GM12878 (cell line): ENCODE results near the gene HSD17B4. TPM values are rescaled to one million over a fixed set of nuclear protein-coding genes. Genes with fewer than 3 reads are reported as not detected.

Experiments
- BHLHE40 ChIP-seq, 2 experiments: fragments of 450-650 bp in 1 of 2; IDR thresholded peaks; 2 replicates each; pipeline ENCODE4 v1.6.1; 2011 to 2017; ENCODE audit warnings: low read depth in 2 of 2, borderline replicate concordance in 1 of 2, improper control_type of control experiment in 1 of 2, low read length in 1 of 2, mild to moderate bottlenecking in 1 of 2
- BMI1 ChIP-seq: fragments of 450-650 bp; IDR thresholded peaks from 2 replicates; pipeline ENCODE4 v1.6.1; 2016; ENCODE audit warnings: mild to moderate bottlenecking, moderate library complexity, borderline replicate concordance
- CBX5 ChIP-seq: sonication (generic); IDR thresholded peaks from 2 replicates; pipeline ENCODE4 v1.6.1; 2016; ENCODE audit warnings: low read depth, moderate library complexity, mild to moderate bottlenecking, inconsistent platforms
- E2F4 ChIP-seq: IDR thresholded peaks from 2 replicates; pipeline ENCODE4 v1.6.1; 2012; ENCODE audit warnings: low read depth, low read length, improper control_type of control experiment
- E4F1 ChIP-seq: fragments of 450-650 bp; IDR thresholded peaks from 2 replicates; pipeline ENCODE4 v1.6.1; 2018; ENCODE audit warnings: borderline replicate concordance, mild to moderate bottlenecking; ENCODE audit not compliant: partially characterized antibody
- FOS ChIP-seq: IDR thresholded peaks from 3 replicates; pipeline ENCODE4 v1.6.1; 2011; ENCODE audit warnings: borderline replicate concordance; ENCODE audit not compliant: insufficient read length; ENCODE audit errors: extremely low read depth
- FOXK2 ChIP-seq: fragments of 450-650 bp; IDR thresholded peaks from 2 replicates; pipeline ENCODE4 v1.6.1; 2017; ENCODE audit warnings: mild to moderate bottlenecking, moderate library complexity
- IKZF1 ChIP-seq: fragments of 450-650 bp; conservative IDR thresholded peaks from 2 replicates; pipeline ENCODE4 v1.6.1; 2017; ENCODE audit warnings: antibody characterized with exemption, mild to moderate bottlenecking
- JUND ChIP-seq: IDR thresholded peaks from 2 replicates; pipeline ENCODE4 v1.6.1; 2012; ENCODE audit warnings: low read depth, mild to moderate bottlenecking, low read length, improper control_type of control experiment, moderate library complexity
- MEF2A ChIP-seq: IDR thresholded peaks from 2 replicates; pipeline ENCODE4 v1.6.1; 2011; ENCODE audit warnings: low read depth, mild to moderate bottlenecking, low read length, moderate library complexity; ENCODE audit not compliant: insufficient read depth
- NFYA ChIP-seq: IDR thresholded peaks from 2 replicates; pipeline ENCODE4 v1.6.1; 2011; ENCODE audit warnings: low read depth, mild to moderate bottlenecking, low read length, improper control_type of control experiment, borderline replicate concordance
- PKNOX1 ChIP-seq: fragments of 450-650 bp; IDR thresholded peaks from 2 replicates; pipeline ENCODE4 v1.6.1; 2016; ENCODE audit warnings: mild to moderate bottlenecking
- RELB ChIP-seq: fragments of 450-650 bp; IDR thresholded peaks from 2 replicates; pipeline ENCODE4 v1.6.1; 2017; ENCODE audit warnings: low read depth, mild to moderate bottlenecking, moderate library complexity
- SP1 ChIP-seq: IDR thresholded peaks from one replicate; pipeline ENCODE4 v1.6.1; 2011; ENCODE audit warnings: low read depth, low read length
- SUZ12 ChIP-seq: fragments of 200-600 bp; sonication (generic); IDR thresholded peaks from one replicate; pipeline ENCODE4 v1.6.1; 2018; ENCODE audit warnings: antibody characterized with exemption, mild to moderate bottlenecking; ENCODE audit not compliant: unreplicated experiment
- TBL1XR1 ChIP-seq: IDR thresholded peaks from 2 replicates; pipeline ENCODE4 v1.6.1; 2012; ENCODE audit warnings: low read depth, low read length, improper control_type of control experiment
- TCF7 ChIP-seq: IDR thresholded peaks from 2 replicates; pipeline ENCODE4 v1.6.1; 2014; ENCODE audit warnings: antibody characterized with exemption, borderline replicate concordance
- WRNIP1 ChIP-seq: IDR thresholded peaks from 2 replicates; pipeline ENCODE4 v1.6.1; 2011; ENCODE audit warnings: low read depth, low read length, improper control_type of control experiment, borderline replicate concordance
- ZBTB11 ChIP-seq: fragments of 450-650 bp; formaldehyde crosslinking; IDR thresholded peaks from 2 replicates; pipeline ENCODE4 v1.5.0; 2022; ENCODE audit warnings: mild to moderate bottlenecking, missing genetic modification characterization
- polyA plus RNA-seq, 11 experiments: library from polyadenylated mRNA; depleted of rRNA in 4 of 11; unstranded in 6 of 11; stranded (reverse) in 5 of 11; fragments of >200 nt; fragmentation: Nextera tagmentation in 4 of 11; fragmentation: Illumina TruSeq in 1 of 11; extraction: Ambion mirVana in 4 of 11; extraction: Trizol in 1 of 11; gene quantifications; 1 replicate in 1 of 11; 2 replicates in 10 of 11; pipeline versions ENCODE4 v1.2.1 to v1.2.3, GENCODE V29; 2011 to 2016; ENCODE audit warnings: inconsistent platforms in 2 of 11, missing spikeins in 2 of 11, low read depth in 1 of 11
- total RNA-seq, 4 experiments: library from RNA; depleted of rRNA in 3 of 4; stranded (reverse); fragments of >200 nt in 3 of 4; fragmentation: Illumina TruSeq in 1 of 4; extraction: Trizol in 1 of 4; gene quantifications; 2 replicates each; pipeline versions ENCODE4 v1.2.1 to v1.2.3, GENCODE V29; 2013 to 2021

HSD17B4 gene
- total and polyA plus RNA-seq, 10 of the 15 experiments (the other 5 are each of a cell fraction or from before 2014, with no cell fraction given): 38.6 to 125 (median 93.0) TPM

GRCh38 chr5:119411361-119412278, 40.7 kb upstream of the HSD17B4 start (continued):
- TF ChIP-seq ZBTB11 (CRISPR knock-in tag) (no peak), SP1 (no peak), TBL1XR1 (no peak), JUND (no peak), E4F1 (no peak), RELB (peak; percentile 68), PKNOX1 (peak; percentile 63), CBX5 (0 out of 2 replicates have a peak, but pooled peaks have one; percentile 29), FOXK2 (no peak), TCF7 (no peak), SUZ12 (no peak), WRNIP1 (0 out of 2 replicates have a peak, but pooled peaks have one; percentile 64), IKZF1 (peak; percentile 86), BHLHE40 (IDR thresholded peaks at IDR 0.05; ENCODE audit: borderline replicate concordance in 1 of 2, low read depth in 2 of 2, low read length in 1 of 2) (no peak), E2F4 (no peak), FOS (no peak), MEF2A (no peak), BMI1 (no peak), NFYA (no peak)
